KOPT-K1 (cell line): ENCODE measurements around the gene EPHA4.

Experiments
- H3K27ac ChIP-seq: fragments of 200-600 bp; sonication (generic); 2 replicates; pipeline ENCODE4 v1.5.1; 2016; ENCODE audit warnings: antibody characterized with exemption, mild to moderate bottlenecking, low read depth, low read length; ENCODE audit not compliant: poor library complexity, severe bottlenecking
- H3K36me3 ChIP-seq: fragments of 200-600 bp; sonication (generic); 2 replicates; pipeline ENCODE4 v1.5.1; 2017; ENCODE audit warnings: antibody characterized with exemption, mild to moderate bottlenecking, low read length, moderate library complexity; ENCODE audit not compliant: insufficient read depth
- H3K9me3 ChIP-seq: fragments of 200-600 bp; sonication (generic); 2 replicates; pipeline ENCODE4 v1.5.1; 2017; ENCODE audit warnings: antibody characterized with exemption, low read length, mild to moderate bottlenecking; ENCODE audit not compliant: insufficient read depth, poor library complexity, severe bottlenecking

EPHA4 gene

GRCh38 chr2:221388891-221389290 lies 183.2 kb downstream of the EPHA4 start:
- no peaks in the 10 kb centered on the region for H3K36me3 ChIP-seq
- H3K9me3 ChIP-seq, result no peaks in the 10 kb centered on the region
- no peak overlapping the region for H3K27ac ChIP-seq

- H3K27ac ChIP-seq, result no peak overlapping the region
- no peaks in the 10 kb centered on the region for H3K9me3 ChIP-seq
- no peaks in the 10 kb centered on the region for H3K36me3 ChIP-seq
These were observed 186.4 kb downstream of the EPHA4 start for GRCh38 chr2:221385716-221386115.

- Histone ChIP-seq H3K9me3 (no peaks in the 10 kb centered on the region), H3K36me3 (no peaks in the 10 kb centered on the region), H3K27ac (no peak overlapping the region)
These were observed 190.1 kb downstream of the EPHA4 start for GRCh38 chr2:221381928-221382488.

- Histone ChIP-seq H3K27ac (no peak overlapping the region), H3K9me3 (no peaks in the 10 kb centered on the region), H3K36me3 (no peaks in the 10 kb centered on the region)
These were observed 191.4 kb downstream of the EPHA4 start for GRCh38 chr2:221380686-221381085.

GRCh38 chr2:221380062-221380461 lies 192.0 kb downstream of the EPHA4 start:
- Histone ChIP-seq H3K36me3 (no peaks in the 10 kb centered on the region), H3K27ac (no peak overlapping the region), H3K9me3 (no peaks in the 10 kb centered on the region)

- no peaks in the 10 kb centered on the region for H3K36me3 ChIP-seq
- no peak overlapping the region for H3K27ac ChIP-seq
- no peaks in the 10 kb centered on the region for H3K9me3 ChIP-seq
These were observed 194.5 kb downstream of the EPHA4 start for GRCh38 chr2:221377597-221377996.

GRCh38 chr2:221377066-221377465 lies 195.0 kb downstream of the EPHA4 start:
- H3K9me3 ChIP-seq, result no peaks in the 10 kb centered on the region
- H3K27ac ChIP-seq, result no peak overlapping the region

GRCh38 chr2:221374234-221374633 lies 197.9 kb downstream of the EPHA4 start:
- Histone ChIP-seq H3K9me3 (no peaks in the 10 kb centered on the region), H3K27ac (no peak overlapping the region), H3K36me3 (no peaks in the 10 kb centered on the region)

More at GRCh38 chr2:221377066-221377465, 195.0 kb downstream of the EPHA4 start:
- H3K36me3 ChIP-seq, result no peaks in the 10 kb centered on the region

- Histone ChIP-seq H3K9me3 (no peaks in the 10 kb centered on the region), H3K27ac (no peak overlapping the region), H3K36me3 (no peaks in the 10 kb centered on the region)
These were observed 199.2 kb downstream of the EPHA4 start for GRCh38 chr2:221372907-221373306.

- Histone ChIP-seq H3K36me3 (no peaks in the 10 kb centered on the region), H3K27ac (no peak overlapping the region), H3K9me3 (no peaks in the 10 kb centered on the region)
These were observed 199.8 kb downstream of the EPHA4 start for GRCh38 chr2:221372159-221372884.

GRCh38 chr2:221371347-221371746 lies 200.8 kb downstream of the EPHA4 start:
- no peaks in the 10 kb centered on the region for H3K36me3 ChIP-seq
- no peaks in the 10 kb centered on the region for H3K9me3 ChIP-seq
- no peak overlapping the region for H3K27ac ChIP-seq

- Histone ChIP-seq H3K27ac (no peak overlapping the region), H3K9me3 (no peaks in the 10 kb centered on the region), H3K36me3 (no peaks in the 10 kb centered on the region)
These were observed 201.3 kb downstream of the EPHA4 start for GRCh38 chr2:221370857-221371211.

- Histone ChIP-seq H3K9me3 (no peaks in the 10 kb centered on the region), H3K36me3 (no peaks in the 10 kb centered on the region), H3K27ac (no peak overlapping the region)
These were observed 201.8 kb downstream of the EPHA4 start for GRCh38 chr2:221370076-221370856.
